Ascending aorta (tissue), 2 donors: Measurements from ENCODE around the gene INPP5J. TPM values are rescaled to one million over a fixed set of nuclear protein-coding genes. Genes with fewer than 3 reads are reported as not detected.

Experiments used
- DNase-seq, 2 donors: peaks; one replicate each; pipeline ENCODE4 v3.0.0-alpha.2; 2019; ENCODE audit warnings: low spot score in 2 of 2
- H3K27ac ChIP-seq, 2 donors: fragments of 200-600 bp; sonication (generic); one replicate each; pipeline ENCODE4 v1.5.1; 2016 to 2017; ENCODE audit warnings: mild to moderate bottlenecking in 1 of 2
- H3K27me3 ChIP-seq: fragments of 200-600 bp; sonication (generic); one replicate; pipeline ENCODE4 v1.5.1; 2017
- H3K36me3 ChIP-seq, 2 donors: fragments of 200-600 bp; sonication (generic); one replicate each; pipeline ENCODE4 v1.5.1; 2016
- H3K4me1 ChIP-seq, 2 donors: fragments of 200-600 bp; sonication (generic); one replicate each; pipeline ENCODE4 v1.5.1; 2016 to 2017; ENCODE audit warnings: mild to moderate bottlenecking in 1 of 2
- H3K4me3 ChIP-seq, 2 donors: fragments of 200-600 bp; sonication (generic); one replicate each; pipeline ENCODE4 v1.5.1; 2016 to 2017; ENCODE audit warnings: mild to moderate bottlenecking in 1 of 2
- H3K9me3 ChIP-seq, 2 donors: fragments of 200-600 bp; sonication (generic); one replicate each; pipeline ENCODE4 v1.5.1; 2016
- intact Hi-C: fragments of 100-400 bp; cut with DNase I; formaldehyde crosslinking; loops from one replicate; pipeline ENCODE4 v1.15.1; 2023
- total RNA-seq: library from RNA; depleted of rRNA; stranded (reverse); fragments of >200 nt; gene quantifications from one replicate; pipeline ENCODE4 v1.1.0, GENCODE V29; 2016
- TF ChIP-seq, protein P1 (sequence below), 3 experiments: fragments of 200-600 bp in 2 of 3; fragments of 450-650 bp in 1 of 3; sonication (generic) in 2 of 3; IDR thresholded peaks; one replicate each; pipeline ENCODE4 v1.5.1; 2016 to 2019; ENCODE audit warnings: antibody characterized with exemption in 3 of 3, mild to moderate bottlenecking in 1 of 3, moderate library complexity in 1 of 3

The INPP5J gene
- total RNA-seq, 1 donor from 2014 or later = 1.3 TPM

DNA sequence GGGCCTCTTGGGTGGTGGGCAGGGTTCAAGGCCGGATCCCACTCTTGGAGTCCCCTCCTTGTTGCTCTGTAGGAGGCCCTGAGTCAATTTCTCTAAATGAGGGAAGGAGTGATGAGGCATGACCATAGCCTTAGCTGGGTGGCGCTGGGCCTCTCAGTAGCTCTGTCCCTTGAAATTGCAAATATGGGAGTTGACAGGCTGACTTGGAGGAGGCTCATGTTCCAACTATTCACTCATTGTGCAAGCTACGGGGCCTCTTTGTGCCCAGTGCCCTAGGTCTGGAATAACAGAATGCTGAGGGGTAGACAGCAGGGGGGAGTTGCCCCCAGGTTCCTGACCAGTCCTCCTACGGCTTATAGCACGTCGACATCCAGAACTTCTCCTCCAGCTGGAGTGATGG lies 23.4 kb upstream of the INPP5J start:
- peaks cover 9 to 74% of the 10 kb centered on the region in 2 donors for H3K4me1 ChIP-seq
- TF ChIP-seq, protein P1, sequence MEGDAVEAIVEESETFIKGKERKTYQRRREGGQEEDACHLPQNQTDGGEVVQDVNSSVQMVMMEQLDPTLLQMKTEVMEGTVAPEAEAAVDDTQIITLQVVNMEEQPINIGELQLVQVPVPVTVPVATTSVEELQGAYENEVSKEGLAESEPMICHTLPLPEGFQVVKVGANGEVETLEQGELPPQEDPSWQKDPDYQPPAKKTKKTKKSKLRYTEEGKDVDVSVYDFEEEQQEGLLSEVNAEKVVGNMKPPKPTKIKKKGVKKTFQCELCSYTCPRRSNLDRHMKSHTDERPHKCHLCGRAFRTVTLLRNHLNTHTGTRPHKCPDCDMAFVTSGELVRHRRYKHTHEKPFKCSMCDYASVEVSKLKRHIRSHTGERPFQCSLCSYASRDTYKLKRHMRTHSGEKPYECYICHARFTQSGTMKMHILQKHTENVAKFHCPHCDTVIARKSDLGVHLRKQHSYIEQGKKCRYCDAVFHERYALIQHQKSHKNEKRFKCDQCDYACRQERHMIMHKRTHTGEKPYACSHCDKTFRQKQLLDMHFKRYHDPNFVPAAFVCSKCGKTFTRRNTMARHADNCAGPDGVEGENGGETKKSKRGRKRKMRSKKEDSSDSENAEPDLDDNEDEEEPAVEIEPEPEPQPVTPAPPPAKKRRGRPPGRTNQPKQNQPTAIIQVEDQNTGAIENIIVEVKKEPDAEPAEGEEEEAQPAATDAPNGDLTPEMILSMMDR (IDR thresholded peaks at IDR 0.05) = no peak
- peaks cover 71 to 76% of the 10 kb centered on the region in 2 donors for H3K36me3 ChIP-seq
- intact Hi-C loops = no loop called here
- no peak overlapping the region for H3K4me3 ChIP-seq
- no peaks in the 10 kb centered on the region for H3K27me3 ChIP-seq
- no peaks in the 10 kb centered on the region for H3K9me3 ChIP-seq
- DNase-seq = peak in 1 of 2 donors; percentile 76
- H3K27ac ChIP-seq = peak overlapping the region; percentile 98 to 99

DNA sequence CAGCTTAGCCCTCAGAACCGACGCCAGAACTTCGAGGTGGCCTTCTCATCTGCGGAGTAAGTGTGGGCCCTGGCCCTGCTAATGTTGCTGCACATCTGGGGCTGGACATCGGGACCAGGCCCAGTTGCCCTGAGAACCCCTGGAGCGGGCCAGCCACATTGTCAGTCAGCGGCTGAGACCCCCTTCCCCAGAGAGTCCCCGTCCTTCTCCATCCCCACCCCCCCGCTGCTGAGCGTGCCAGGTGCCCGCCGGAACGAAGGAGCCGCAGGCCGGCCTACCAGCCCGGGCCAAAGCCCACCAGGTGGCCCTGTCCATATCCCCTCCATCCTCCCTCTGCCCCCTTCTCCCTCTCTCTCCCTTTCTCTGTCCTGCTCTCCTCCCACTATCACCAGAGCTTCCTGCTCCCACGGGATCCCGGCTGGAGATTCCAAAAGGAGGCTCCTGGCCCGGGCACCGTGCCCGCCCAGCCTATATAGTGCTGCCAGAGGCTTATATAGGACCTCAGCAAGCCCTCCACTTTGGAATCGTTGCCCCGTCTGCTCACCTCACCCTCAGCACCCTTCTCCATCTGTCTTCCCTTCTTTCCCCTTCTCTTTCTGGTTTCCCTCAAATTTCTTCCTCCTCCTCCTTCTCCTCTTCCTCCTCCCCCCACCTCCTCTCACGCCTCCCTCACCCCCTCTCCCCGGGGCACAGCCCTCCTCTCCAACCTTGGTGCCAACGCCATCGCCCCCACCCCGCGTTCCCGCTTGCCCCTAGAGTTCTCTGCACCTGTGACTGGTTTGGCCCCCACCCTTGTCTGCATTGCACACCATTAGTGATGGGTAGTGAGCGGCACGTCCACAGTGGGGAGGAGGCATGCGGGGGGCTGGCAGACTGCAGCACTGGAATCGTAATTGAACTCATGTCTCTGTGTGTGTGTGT lies 22.7 kb upstream of the INPP5J start:
- peaks cover 71 to 75% of the 10 kb centered on the region in 2 donors for H3K36me3 ChIP-seq
- intact Hi-C loops = loop anchor here (10.0 kb wide), 1 partner anchor 675 kb away; the partner anchor contains the start of gene MTFP1
- TF ChIP-seq, protein P1 (IDR thresholded peaks at IDR 0.05) = no peak
- peaks cover 9 to 81% of the 10 kb centered on the region in 2 donors for H3K4me1 ChIP-seq
- H3K9me3 ChIP-seq = no peaks in the 10 kb centered on the region
- H3K4me3 ChIP-seq = no peak overlapping the region
- DNase-seq = no peak
- no peaks in the 10 kb centered on the region for H3K27me3 ChIP-seq
- peak overlapping the region; percentile 98 to 99 for H3K27ac ChIP-seq

DNA sequence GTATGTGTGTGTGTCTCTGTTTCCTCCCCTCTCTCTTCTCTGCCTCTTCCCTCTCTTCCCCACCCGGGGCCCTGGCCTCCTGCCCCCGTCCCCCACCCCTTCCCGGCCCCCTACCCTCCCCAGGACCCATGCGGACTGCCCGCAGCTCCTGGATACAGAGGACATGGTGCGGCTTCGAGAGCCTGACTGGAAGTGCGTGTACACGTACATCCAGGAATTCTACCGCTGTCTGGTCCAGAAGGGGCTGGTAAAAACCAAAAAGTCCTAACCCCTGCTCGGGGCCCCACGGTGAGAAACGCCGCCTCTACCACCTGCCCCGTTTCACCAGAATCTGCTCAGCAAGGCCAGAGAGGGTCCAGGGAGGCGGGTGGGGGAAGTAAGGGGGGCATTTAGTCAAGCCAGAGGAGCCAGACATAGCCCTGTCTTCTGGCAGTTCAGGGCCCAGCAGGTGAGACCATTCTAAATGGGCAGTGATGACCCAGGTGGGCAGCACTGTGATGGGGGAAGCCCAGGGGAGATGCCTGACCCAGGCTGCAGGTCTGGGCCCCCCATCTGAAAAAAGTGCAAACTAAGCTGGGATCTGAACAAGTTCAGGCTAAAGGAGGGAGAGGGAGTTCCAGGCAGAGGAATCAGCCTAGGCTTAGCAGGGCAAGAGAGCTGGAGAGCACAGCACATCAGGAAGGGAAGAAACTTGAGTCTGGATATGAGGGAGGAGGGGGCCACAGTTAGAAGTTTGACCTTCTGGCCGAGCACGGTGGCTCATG lies 21.8 kb upstream of the INPP5J start:
- Histone ChIP-seq H3K27me3 (no peaks in the 10 kb centered on the region), H3K36me3 (peaks cover 68 to 72% of the 10 kb centered on the region in 2 donors), H3K4me3 (no peak overlapping the region), H3K4me1 (peaks cover 9 to 83% of the 10 kb centered on the region in 2 donors), H3K27ac (peak overlapping the region; percentile 98 to 99), H3K9me3 (no peaks in the 10 kb centered on the region)
- intact Hi-C loops = loop anchor here (10.0 kb wide), 1 partner anchor 676 kb away; the partner anchor contains the start of gene MTFP1
- DNase-seq = no peak
- TF ChIP-seq, protein P1 (IDR thresholded peaks at IDR 0.05) = no peak

DNA sequence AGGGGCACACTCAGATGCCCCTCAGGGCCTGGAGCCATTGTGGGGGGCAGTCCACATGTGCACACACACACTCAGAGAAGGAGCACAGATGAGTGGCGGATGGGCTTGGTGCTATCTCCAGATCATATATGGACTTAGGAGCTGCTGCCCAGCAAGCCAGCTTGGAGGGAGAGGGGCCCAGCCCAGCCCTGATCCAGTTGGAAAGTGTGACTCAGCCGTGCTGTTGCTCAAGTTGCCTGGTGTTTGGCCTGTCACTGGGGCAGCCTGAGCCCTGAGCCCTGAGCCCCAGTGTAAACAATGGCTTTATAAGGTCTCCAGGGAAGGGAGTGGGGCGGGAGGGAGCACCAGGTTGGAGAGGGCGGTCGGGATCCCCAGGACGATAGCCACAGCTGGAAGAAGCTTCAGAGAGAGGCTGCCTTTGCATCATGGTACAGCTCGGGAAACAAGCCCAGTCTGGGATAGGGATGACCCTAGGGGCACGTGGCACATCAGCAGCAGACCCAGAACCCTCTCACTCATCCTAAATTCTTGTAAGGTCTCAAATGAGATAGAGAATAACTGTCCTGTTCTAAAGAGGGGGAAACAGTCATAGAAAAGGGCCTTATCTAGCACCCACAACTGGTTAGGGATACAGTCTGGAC lies 20.2 kb upstream of the INPP5J start:
- H3K36me3 ChIP-seq = peaks cover 52 to 57% of the 10 kb centered on the region in 2 donors
- H3K27me3 ChIP-seq = no peaks in the 10 kb centered on the region
- peak overlapping the region; percentile 98 to 99 for H3K27ac ChIP-seq
- intact Hi-C loops = loop anchor here (10.0 kb wide), 1 partner anchor 678 kb away; the partner anchor contains the start of gene MTFP1
- TF ChIP-seq, protein P1 (IDR thresholded peaks at IDR 0.05) = no peak
- peaks cover 9 to 72% of the 10 kb centered on the region in 2 donors for H3K4me1 ChIP-seq
- H3K9me3 ChIP-seq = no peaks in the 10 kb centered on the region
- no peak overlapping the region for H3K4me3 ChIP-seq
- peak; percentile 69 to 97 for DNase-seq

DNA sequence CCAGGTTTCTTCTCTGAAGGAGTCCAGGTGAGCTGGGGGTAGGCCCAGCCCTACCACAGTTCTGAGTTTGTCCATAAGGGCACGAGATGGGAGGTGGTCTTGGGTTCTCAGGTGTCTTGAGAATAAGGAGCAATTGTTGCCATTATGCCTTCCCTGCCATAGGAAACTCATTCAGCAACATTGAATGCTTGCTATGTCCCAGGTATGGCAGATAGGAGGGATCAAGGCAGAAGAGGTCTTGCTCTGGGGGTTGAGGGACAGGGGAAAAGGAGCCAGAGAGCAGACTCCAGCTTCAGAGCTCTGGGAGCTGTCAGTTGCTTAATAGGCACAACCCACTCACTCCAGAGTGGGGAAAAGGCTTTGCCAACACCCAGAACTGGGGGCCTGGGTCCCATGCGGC lies 19.7 kb upstream of the INPP5J start:
- H3K4me1 ChIP-seq = peaks cover 9 to 72% of the 10 kb centered on the region in 2 donors
- H3K27me3 ChIP-seq = no peaks in the 10 kb centered on the region
- peak overlapping the region; percentile 98 to 99 for H3K27ac ChIP-seq
- DNase-seq = no peak
- no peaks in the 10 kb centered on the region for H3K9me3 ChIP-seq
- peaks cover 47 to 52% of the 10 kb centered on the region in 2 donors for H3K36me3 ChIP-seq
- TF ChIP-seq, protein P1 (IDR thresholded peaks at IDR 0.05) = no peak
- H3K4me3 ChIP-seq = no peak overlapping the region
- intact Hi-C loops = loop anchor here (10.0 kb wide), 1 partner anchor 678 kb away; the partner anchor contains the start of gene MTFP1
